GM12801 (cell line): ENCODE data around the gene SLC19A1.

Experiments used
- CTCF ChIP-seq: IDR thresholded peaks from one replicate; pipeline ENCODE4 v1.5.1; 2011; ENCODE audit warnings: control low read depth; ENCODE audit not compliant: insufficient read length; ENCODE audit errors: extremely low read depth

The SLC19A1 gene

DNA sequence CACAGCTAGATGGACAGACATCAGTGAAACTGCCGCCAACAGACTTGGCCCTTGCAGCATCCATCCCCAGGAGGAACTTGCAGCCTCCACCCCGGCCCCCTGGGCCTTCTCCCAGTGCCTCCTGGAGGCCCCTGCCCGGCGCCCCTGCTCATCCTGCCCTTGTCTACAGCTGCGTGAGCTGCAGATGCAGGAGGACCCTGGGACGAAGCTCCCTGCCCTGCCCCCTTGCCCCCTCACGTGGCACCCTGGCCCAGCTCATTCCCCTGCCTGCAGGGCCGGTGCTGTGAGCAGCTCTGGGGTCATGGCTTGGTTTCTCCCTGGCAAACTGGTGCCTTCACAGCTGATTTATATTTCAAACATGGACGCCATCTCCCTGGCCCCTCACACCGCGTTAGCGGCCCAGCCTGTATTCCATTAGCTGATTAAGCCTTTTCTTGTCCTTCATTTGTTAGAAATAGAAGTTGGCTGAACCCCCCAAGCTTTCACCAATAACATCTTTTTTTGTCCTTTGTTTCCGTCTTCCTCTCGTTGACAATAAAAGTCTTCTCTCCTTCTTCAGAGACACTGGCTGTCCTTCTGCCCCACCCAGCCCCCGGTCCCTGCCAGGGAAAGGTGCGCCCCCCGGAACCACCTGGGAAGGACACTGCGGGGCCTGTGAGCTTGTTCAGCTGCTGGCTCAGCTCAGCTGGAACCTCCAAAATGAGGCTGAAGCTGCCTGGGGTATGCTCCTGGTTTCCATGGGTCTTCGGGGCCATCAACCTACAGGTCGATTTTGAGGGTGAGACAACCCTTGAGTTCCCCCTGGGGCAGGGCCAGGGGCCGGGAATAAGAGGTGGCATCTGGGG, 34.0 kb upstream of the SLC19A1 start:
- TF ChIP-seq CTCF, result no peak

DNA sequence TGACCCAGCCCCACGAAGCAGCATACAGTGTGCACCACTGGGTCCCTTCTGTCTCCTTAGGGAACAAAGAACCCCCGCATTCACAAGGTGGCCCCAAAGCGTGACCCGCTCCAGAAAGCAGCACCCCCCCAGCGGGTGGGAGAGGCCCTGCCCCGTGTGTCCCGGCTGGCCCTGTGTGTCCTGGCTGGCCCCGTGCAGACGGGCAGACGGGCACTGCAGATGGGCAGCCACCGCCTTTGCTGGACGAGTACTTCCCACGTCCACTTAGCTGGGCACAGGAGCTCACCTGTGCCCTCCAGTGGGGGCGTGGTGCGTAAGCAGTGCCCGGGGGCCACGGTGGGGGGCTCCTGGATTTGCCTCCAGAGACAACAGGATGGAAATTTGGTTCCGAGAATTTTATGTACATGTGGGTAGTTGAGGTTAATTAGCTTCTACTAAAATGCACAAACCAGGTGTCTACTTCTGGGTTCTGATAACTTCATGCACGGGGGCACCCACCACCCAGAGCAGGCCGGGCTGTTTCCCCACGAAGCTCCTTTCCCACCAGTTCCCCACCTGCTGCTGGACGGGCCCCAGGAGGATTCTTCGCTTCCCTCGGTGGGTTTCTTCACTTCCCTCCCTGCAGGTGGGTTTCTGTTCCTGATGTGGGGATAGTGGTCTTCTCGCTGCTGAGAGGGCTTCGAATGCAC, 33.2 kb upstream of the SLC19A1 start:
- no peak for TF ChIP-seq CTCF

- no peak for TF ChIP-seq CTCF
These were observed 32.5 kb upstream of the SLC19A1 start for GRCh38 chr21:45574691-45575090.

- TF ChIP-seq CTCF, result no peak
These were observed 31.9 kb upstream of the SLC19A1 start for GRCh38 chr21:45574081-45574501.

- TF ChIP-seq CTCF, result no peak
These were observed 31.3 kb upstream of the SLC19A1 start for GRCh38 chr21:45573452-45574035.

GRCh38 chr21:45572783-45573451, 30.7 kb upstream of the SLC19A1 start:
- TF ChIP-seq CTCF, result no peak

DNA sequence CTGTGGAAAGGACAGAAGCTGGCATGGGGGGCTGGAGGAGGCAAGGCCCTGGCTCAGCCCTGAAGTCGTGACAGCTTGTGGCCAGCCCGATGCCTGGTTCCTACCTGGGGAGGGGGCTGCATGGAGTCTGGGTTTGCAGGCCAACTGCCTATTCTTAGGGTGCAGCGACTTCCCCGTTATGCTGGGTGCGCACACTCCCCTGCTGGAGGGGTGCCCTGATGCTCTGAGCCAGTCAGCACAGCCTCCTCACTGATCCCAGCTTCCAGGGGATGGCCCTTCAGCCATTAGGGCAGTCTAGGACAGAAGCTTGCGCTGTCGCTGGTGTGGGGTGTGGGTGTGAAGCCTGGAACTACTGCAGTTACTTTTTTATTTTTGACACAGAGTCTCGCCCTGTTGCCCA, 30.0 kb upstream of the SLC19A1 start:
- TF ChIP-seq CTCF, result no peak
